HepG2 (cell line): ENCODE results near the gene MVB12A. TPM values are rescaled to one million over a fixed set of nuclear protein-coding genes. Genes with fewer than 3 reads are reported as not detected.
A peak's percentile ranks its signal among the peaks of the same experiment; 100 is the strongest.

ENCODE experiments used
- BCL6 ChIP-seq: IDR thresholded peaks from 2 replicates; pipeline ENCODE4 v1.6.1; 2016; ENCODE audit warnings: missing genetic modification reagents, missing compliant biosample characterization
- CCDC6 ChIP-seq: sonication (generic); formaldehyde crosslinking; IDR thresholded peaks from 2 replicates; pipeline ENCODE4 v1.8.1; 2022; ENCODE audit warnings: mild to moderate bottlenecking, missing genetic modification reagents, moderate library complexity
- ETS1 ChIP-seq: sonication (generic); formaldehyde crosslinking; IDR thresholded peaks from 2 replicates; pipeline ENCODE4 v1.4.0; 2020; ENCODE audit warnings: missing genetic modification reagents
- LBX2 ChIP-seq: sonication (generic); formaldehyde crosslinking; IDR thresholded peaks from 2 replicates; pipeline ENCODE4 v1.5.0; 2020; ENCODE audit warnings: missing genetic modification reagents, mild to moderate bottlenecking, borderline replicate concordance
- NCOA1 ChIP-seq: sonication (generic); formaldehyde crosslinking; IDR thresholded peaks from 2 replicates; pipeline ENCODE4 v1.9.0; 2021; ENCODE audit warnings: missing genetic modification reagents
- RNF219 ChIP-seq: sonication (generic); formaldehyde crosslinking; IDR thresholded peaks from 2 replicates; pipeline ENCODE4 v1.5.0; 2020; ENCODE audit warnings: mild to moderate bottlenecking, missing genetic modification reagents
- SNAPC2 ChIP-seq: sonication (generic); formaldehyde crosslinking; IDR thresholded peaks from 2 replicates; pipeline ENCODE4 v1.8.1; 2022; ENCODE audit warnings: mild to moderate bottlenecking, missing genetic modification reagents
- SNRNP70 ChIP-seq: fragments of 200-400 bp; formaldehyde crosslinking; IDR thresholded peaks from 2 replicates; pipeline ENCODE4 v1.6.1; 2017; ENCODE audit warnings: mild to moderate bottlenecking, low read depth, low read length, moderate library complexity
- SUZ12 ChIP-seq: fragments of 150-350 bp; IDR thresholded peaks from 2 replicates; pipeline ENCODE4 v1.6.1; 2014; ENCODE audit warnings: low read depth, low read length
- TBL1XR1 ChIP-seq: fragments of 150-350 bp; IDR thresholded peaks from 2 replicates; pipeline ENCODE4 v1.6.1; 2014; ENCODE audit warnings: borderline replicate concordance, low read length; ENCODE audit not compliant: partially characterized antibody
- TERF1 ChIP-seq: sonication (generic); formaldehyde crosslinking; IDR thresholded peaks from 2 replicates; pipeline ENCODE4 v1.8.0; 2022; ENCODE audit warnings: mild to moderate bottlenecking, missing genetic modification reagents, moderate library complexity
- TFE3 ChIP-seq: IDR thresholded peaks from 2 replicates; pipeline ENCODE4 v1.6.1; 2016
- THAP11 ChIP-seq: IDR thresholded peaks from 2 replicates; pipeline ENCODE4 v1.6.1; 2016; ENCODE audit warnings: missing biosample characterization, missing genetic modification reagents
- THAP7 ChIP-seq: sonication (generic); formaldehyde crosslinking; IDR thresholded peaks from 2 replicates; pipeline ENCODE4 v1.8.1; 2023; ENCODE audit warnings: mild to moderate bottlenecking, missing genetic modification reagents
- ZMAT3 ChIP-seq: sonication (generic); formaldehyde crosslinking; conservative IDR thresholded peaks from 2 replicates; pipeline ENCODE4 v1.7.0; 2021; ENCODE audit warnings: missing genetic modification reagents
- ZNF414 ChIP-seq: sonication (generic); formaldehyde crosslinking; IDR thresholded peaks from 2 replicates; pipeline ENCODE4 v1.5.0; 2020; ENCODE audit warnings: missing genetic modification reagents
- ZNF549 ChIP-seq: sonication (generic); formaldehyde crosslinking; IDR thresholded peaks from 2 replicates; pipeline ENCODE4 v1.5.0; 2020; ENCODE audit warnings: missing genetic modification reagents
- ZNF770 ChIP-seq: sonication (generic); formaldehyde crosslinking; IDR thresholded peaks from 2 replicates; pipeline ENCODE4 v1.5.0; 2020; ENCODE audit warnings: mild to moderate bottlenecking, missing genetic modification reagents
- polyA plus RNA-seq, 8 experiments: library from polyadenylated mRNA; depleted of rRNA in 3 of 8; stranded (reverse) in 7 of 8; unstranded in 1 of 8; fragments of >200 nt; fragmentation: Illumina TruSeq in 4 of 8; extraction: Trizol in 4 of 8; gene quantifications; 2 replicates each; pipeline versions ENCODE4 v1.2.1 to v1.2.3, GENCODE V29; 2011 to 2016; ENCODE audit warnings: low read depth in 4 of 8, missing spikeins in 1 of 8, mixed read lengths in 1 of 8; ENCODE audit not compliant: insufficient read depth in 1 of 8
- total RNA-seq, 5 experiments: library from RNA; depleted of rRNA; stranded (reverse); fragments of >200 nt; fragmentation: Illumina TruSeq; extraction: Trizol; gene quantifications; 2 replicates each; pipeline ENCODE4 v1.2.3, GENCODE V29; 2016; ENCODE audit warnings: low read depth in 1 of 5

The MVB12A gene
- total and polyA plus RNA-seq, 2 of the 13 experiments (the other 11 are each of a cell fraction or from before 2014, with no cell fraction given): 35.7 to 36.1 TPM

- TF ChIP-seq ZNF414 (CRISPR knock-in tag) (peak; percentile 58; the same call in 1 of the 2 replicates), THAP7 (CRISPR knock-in tag) (no peak), SNRNP70 (no peak), CCDC6 (CRISPR knock-in tag) (peak; percentile 82), ZNF770 (CRISPR knock-in tag) (0 out of 2 replicates have a peak, but pooled peaks have one; percentile 46), SNAPC2 (no peak; the same call in 1 of the 2 replicates), RNF219 (CRISPR knock-in tag) (no peak), TERF1 (CRISPR knock-in tag) (no peak), BCL6 (CRISPR knock-in tag) (no peak), NCOA1 (CRISPR knock-in tag) (0 out of 2 replicates have a peak, but pooled peaks have one; percentile 68), ZNF549 (CRISPR knock-in tag) (no peak), TFE3 (CRISPR knock-in tag) (peak; percentile 63; the same call in 1 of the 2 replicates), TBL1XR1 (no peak), ETS1 (CRISPR knock-in tag) (no peak), ZMAT3 (0 out of 2 replicates have a peak, but pooled peaks have one; percentile 20), LBX2 (CRISPR knock-in tag) (no peak), SUZ12 (peak; percentile 52), THAP11 (CRISPR knock-in tag) (peak; percentile 100)
Measured at GRCh38 chr19:17419621-17420474, at the start of gene MVB12A (continued).
